ENCODE results near the gene STAM2.
"Not testable (repeated sequence)": the region's sequence is repeated elsewhere in the genome, so short reads cannot be mapped to it uniquely, and the experiment has no call there.

Gene STAM2

DNA sequence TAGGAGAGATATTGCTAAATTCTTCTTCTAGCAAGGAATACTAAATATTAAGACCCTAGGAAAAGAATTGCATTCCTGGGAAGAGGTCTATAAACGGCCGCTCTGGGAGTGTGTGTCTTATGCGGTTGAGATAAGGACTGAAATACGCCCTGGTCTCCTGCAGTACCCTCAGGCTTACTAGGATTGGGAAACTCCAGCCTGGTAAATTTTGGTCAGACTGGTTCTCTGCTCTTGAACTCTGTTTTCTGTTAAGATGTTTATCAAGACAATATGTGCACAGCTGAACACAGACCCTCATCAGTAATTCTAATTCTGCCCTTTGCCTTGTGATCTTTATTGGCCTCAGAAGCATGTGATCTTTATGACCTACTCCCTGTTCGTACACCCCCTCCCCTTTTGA, 11.9 kb downstream of the STAM2 start:
- not testable (repeated sequence) for H3K36me3 ChIP-seq (ENCODE audit: insufficient read depth, low read length); H3K9ac ChIP-seq (ENCODE audit: low read depth, low read length); H3K9me3 ChIP-seq (ENCODE audit: control insufficient read depth, insufficient read depth, low read length); H3K4me1 ChIP-seq (ENCODE audit: insufficient read depth, low read length)

DNA sequence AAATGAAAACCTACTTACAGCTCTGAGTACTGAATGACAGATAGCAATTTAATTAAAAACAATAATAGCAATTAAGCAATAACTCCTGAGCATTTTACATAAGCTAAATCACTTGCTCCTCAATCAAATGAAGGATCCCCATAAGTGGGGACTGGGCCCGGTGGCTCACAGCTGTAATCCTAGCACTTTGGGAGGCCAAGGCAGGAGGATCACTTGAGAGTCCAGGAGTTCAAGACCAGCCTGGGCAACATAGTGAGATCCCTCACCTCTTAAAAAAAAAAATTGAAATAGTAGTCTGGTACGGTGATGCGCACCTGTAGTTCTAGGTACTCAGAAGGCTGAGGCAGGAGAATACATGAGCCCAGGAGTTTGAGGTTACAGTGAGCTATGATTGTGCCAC, 13.4 kb downstream of the STAM2 start:
- no peak overlapping the region for H3K9ac ChIP-seq (ENCODE audit: low read depth, low read length)
- H3K4me1 ChIP-seq (ENCODE audit: insufficient read depth, low read length), result no peaks in the 10 kb centered on the region
- H3K36me3 ChIP-seq (ENCODE audit: insufficient read depth, low read length), result no peaks in the 10 kb centered on the region
- peaks cover 8% of the 10 kb centered on the region; the same call in 1 of the 2 replicates for H3K9me3 ChIP-seq (ENCODE audit: control insufficient read depth, insufficient read depth, low read length)

GRCh38 chr2:152161598-152161997, 14.0 kb downstream of the STAM2 start:
- Histone ChIP-seq H3K36me3 (ENCODE audit: insufficient read depth, low read length) (no peaks in the 10 kb centered on the region), H3K4me1 (ENCODE audit: insufficient read depth, low read length) (no peaks in the 10 kb centered on the region), H3K9ac (ENCODE audit: low read depth, low read length) (no peak overlapping the region), H3K9me3 (ENCODE audit: control insufficient read depth, insufficient read depth, low read length) (peaks cover 8% of the 10 kb centered on the region; the same call in 1 of the 2 replicates)

GRCh38 chr2:152160378-152160777, 15.2 kb downstream of the STAM2 start:
- not testable (repeated sequence) for H3K9ac ChIP-seq (ENCODE audit: low read depth, low read length); H3K36me3 ChIP-seq (ENCODE audit: insufficient read depth, low read length); H3K9me3 ChIP-seq (ENCODE audit: control insufficient read depth, insufficient read depth, low read length); H3K4me1 ChIP-seq (ENCODE audit: insufficient read depth, low read length)

GRCh38 chr2:152157253-152157652, 18.3 kb downstream of the STAM2 start:
- no peaks in the 10 kb centered on the region for H3K4me1 ChIP-seq (ENCODE audit: insufficient read depth, low read length)
- H3K36me3 ChIP-seq (ENCODE audit: insufficient read depth, low read length), result no peaks in the 10 kb centered on the region
- no peak overlapping the region for H3K9ac ChIP-seq (ENCODE audit: low read depth, low read length)
- peaks cover 2% of the 10 kb centered on the region; the same call in 1 of the 2 replicates for H3K9me3 ChIP-seq (ENCODE audit: control insufficient read depth, insufficient read depth, low read length)

DNA sequence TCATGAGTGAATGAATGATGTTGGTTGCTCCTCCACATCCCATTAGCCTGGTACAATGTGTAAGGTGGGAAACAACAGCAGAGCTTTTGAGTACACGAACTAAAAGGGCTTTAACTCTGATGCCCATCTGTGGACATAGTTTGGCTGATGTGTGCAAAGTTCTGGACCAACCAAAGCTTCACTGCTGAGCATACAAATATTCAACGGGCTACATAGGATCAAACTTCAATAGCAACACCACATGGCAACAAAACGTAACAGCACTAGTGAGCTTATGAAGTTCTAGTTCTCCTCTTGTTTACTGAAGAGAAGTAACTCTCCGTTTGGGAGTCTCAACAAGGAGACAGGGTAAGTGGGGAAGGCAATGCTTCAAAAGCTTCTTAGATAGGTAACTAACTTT, 20.4 kb downstream of the STAM2 start:
- Histone ChIP-seq H3K36me3 (ENCODE audit: insufficient read depth, low read length) (no peaks in the 10 kb centered on the region; the same call in 1 of the 2 replicates), H3K9ac (ENCODE audit: low read depth, low read length) (no peak overlapping the region), H3K4me1 (ENCODE audit: insufficient read depth, low read length) (no peaks in the 10 kb centered on the region), H3K9me3 (ENCODE audit: control insufficient read depth, insufficient read depth, low read length) (no peaks in the 10 kb centered on the region; the same call in 1 of the 2 replicates)

DNA sequence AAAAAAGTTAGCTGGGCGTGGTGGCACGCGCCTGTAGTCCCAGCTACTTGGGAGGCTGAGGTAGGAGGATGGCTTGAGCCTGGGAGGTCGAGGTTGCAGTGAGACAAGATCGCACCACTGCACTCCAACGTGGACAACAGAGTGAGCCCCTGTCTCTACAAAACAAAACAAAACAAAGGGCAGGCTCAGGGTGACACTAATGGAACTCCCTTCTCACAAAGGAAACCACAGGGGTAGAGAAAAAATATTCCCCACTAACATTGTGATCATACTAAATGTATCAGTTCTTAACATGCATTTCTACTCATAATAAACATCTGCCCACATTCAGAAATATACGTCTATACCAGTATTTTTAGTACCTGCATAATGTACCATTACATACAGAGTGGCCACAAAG, 21.1 kb downstream of the STAM2 start:
- no peaks in the 10 kb centered on the region; the same call in 1 of the 2 replicates for H3K9me3 ChIP-seq (ENCODE audit: control insufficient read depth, insufficient read depth, low read length)
- H3K36me3 ChIP-seq (ENCODE audit: insufficient read depth, low read length), result no peaks in the 10 kb centered on the region; the same call in 1 of the 2 replicates
- no peak overlapping the region for H3K9ac ChIP-seq (ENCODE audit: low read depth, low read length)
- H3K4me1 ChIP-seq (ENCODE audit: insufficient read depth, low read length), result no peaks in the 10 kb centered on the region

GRCh38 chr2:152134488-152135280, 40.9 kb downstream of the STAM2 start:
- Histone ChIP-seq H3K4me1 (ENCODE audit: insufficient read depth, low read length) (peaks cover 10% of the 10 kb centered on the region), H3K9me3 (ENCODE audit: control insufficient read depth, insufficient read depth, low read length) (no peaks in the 10 kb centered on the region), H3K36me3 (ENCODE audit: insufficient read depth, low read length) (no peaks in the 10 kb centered on the region), H3K9ac (ENCODE audit: low read depth, low read length) (no peak overlapping the region)

DNA sequence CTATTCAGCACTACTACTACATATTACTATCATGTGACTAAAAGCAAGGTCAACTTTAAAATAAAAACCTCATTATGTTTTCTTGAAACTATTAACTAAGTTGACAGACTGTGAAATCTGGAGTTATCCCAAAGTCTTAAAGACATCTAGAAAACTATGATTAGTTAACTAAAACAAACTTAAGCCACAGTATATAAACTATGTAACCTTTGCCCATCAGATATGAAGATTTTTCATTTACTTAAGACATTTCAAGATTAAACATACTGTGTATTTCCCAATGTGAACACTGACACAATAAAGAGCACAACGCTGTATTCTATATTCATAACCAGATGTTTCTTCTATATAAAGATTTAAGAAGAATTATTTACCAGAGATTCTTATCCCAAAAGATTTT, 43.3 kb downstream of the STAM2 start:
- no peaks in the 10 kb centered on the region for H3K36me3 ChIP-seq (ENCODE audit: insufficient read depth, low read length)
- H3K4me1 ChIP-seq (ENCODE audit: insufficient read depth, low read length), result peaks cover 10% of the 10 kb centered on the region
- no peak overlapping the region for H3K9ac ChIP-seq (ENCODE audit: low read depth, low read length)
- H3K9me3 ChIP-seq (ENCODE audit: control insufficient read depth, insufficient read depth, low read length), result no peaks in the 10 kb centered on the region

- Histone ChIP-seq H3K9me3 (ENCODE audit: control insufficient read depth, insufficient read depth, low read length) (no peaks in the 10 kb centered on the region), H3K4me1 (ENCODE audit: insufficient read depth, low read length) (no peaks in the 10 kb centered on the region), H3K9ac (ENCODE audit: low read depth, low read length) (no peak overlapping the region), H3K36me3 (ENCODE audit: insufficient read depth, low read length) (no peaks in the 10 kb centered on the region)
Observed at GRCh38 chr2:152127628-152128027, 47.9 kb downstream of the STAM2 start.

DNA sequence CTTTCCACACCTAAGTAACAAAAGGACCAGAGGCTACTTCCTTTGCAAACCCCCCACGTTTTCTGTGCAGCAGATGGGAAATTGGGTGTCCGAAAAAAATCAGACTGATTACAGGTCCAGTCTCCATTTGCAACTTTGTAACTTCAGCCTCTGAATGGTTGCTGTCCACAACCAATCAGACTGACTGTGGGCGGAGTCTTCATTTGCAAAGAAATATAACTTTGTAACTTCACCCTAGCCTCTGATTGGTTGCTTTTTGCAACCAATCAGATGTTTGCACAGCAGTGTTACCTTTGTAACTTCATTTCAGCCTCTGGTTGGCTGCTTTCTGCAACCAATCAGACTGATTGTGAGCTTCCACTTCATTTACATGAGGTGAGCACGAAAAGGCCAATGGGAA, 48.9 kb downstream of the STAM2 start:
- H3K9me3 ChIP-seq (ENCODE audit: control insufficient read depth, insufficient read depth, low read length), result no peaks in the 10 kb centered on the region
- no peaks in the 10 kb centered on the region for H3K4me1 ChIP-seq (ENCODE audit: insufficient read depth, low read length)
- no peaks in the 10 kb centered on the region for H3K36me3 ChIP-seq (ENCODE audit: insufficient read depth, low read length)
- no peak overlapping the region for H3K9ac ChIP-seq (ENCODE audit: low read depth, low read length)

- Histone ChIP-seq H3K9me3 (ENCODE audit: control insufficient read depth, insufficient read depth, low read length) (no peaks in the 10 kb centered on the region), H3K4me1 (ENCODE audit: insufficient read depth, low read length) (peaks cover 7% of the 10 kb centered on the region; the same call in 1 of the 2 replicates), H3K9ac (ENCODE audit: low read depth, low read length) (no peak overlapping the region), H3K36me3 (ENCODE audit: insufficient read depth, low read length) (no peaks in the 10 kb centered on the region)
Observed at GRCh38 chr2:152122161-152122560, 53.4 kb downstream of the STAM2 start.

GRCh38 chr2:152120430-152120829, 55.1 kb downstream of the STAM2 start:
- Histone ChIP-seq H3K4me1 (ENCODE audit: insufficient read depth, low read length) (peaks cover 7% of the 10 kb centered on the region; the same call in 1 of the 2 replicates), H3K9me3 (ENCODE audit: control insufficient read depth, insufficient read depth, low read length) (no peaks in the 10 kb centered on the region), H3K9ac (ENCODE audit: low read depth, low read length) (no peak overlapping the region), H3K36me3 (ENCODE audit: insufficient read depth, low read length) (no peaks in the 10 kb centered on the region)

- no peak overlapping the region for H3K9ac ChIP-seq (ENCODE audit: low read depth, low read length)
- no peaks in the 10 kb centered on the region for H3K9me3 ChIP-seq (ENCODE audit: control insufficient read depth, insufficient read depth, low read length)
Observed at GRCh38 chr2:152115952-152116351, 59.6 kb downstream of the STAM2 start.

GRCh38 chr2:152114366-152114765, 61.2 kb downstream of the STAM2 start:
- H3K9ac ChIP-seq (ENCODE audit: low read depth, low read length), result no peak overlapping the region
- H3K36me3 ChIP-seq (ENCODE audit: insufficient read depth, low read length), result no peaks in the 10 kb centered on the region
- peaks cover 3% of the 10 kb centered on the region; the same call in 1 of the 2 replicates for H3K4me1 ChIP-seq (ENCODE audit: insufficient read depth, low read length)
- no peaks in the 10 kb centered on the region for H3K9me3 ChIP-seq (ENCODE audit: control insufficient read depth, insufficient read depth, low read length)

More at GRCh38 chr2:152115952-152116351, 59.6 kb downstream of the STAM2 start:
- Histone ChIP-seq H3K36me3 (ENCODE audit: insufficient read depth, low read length) (no peaks in the 10 kb centered on the region), H3K4me1 (ENCODE audit: insufficient read depth, low read length) (peaks cover 7% of the 10 kb centered on the region; the same call in 1 of the 2 replicates)

Measured in ES-I3 (cell line).